Kidney capillary endothelial cell (primary cell): ENCODE results near the gene KRT28.
"Not testable (repeated sequence)": the region's sequence is repeated elsewhere in the genome, so short reads cannot be mapped to it uniquely, and the experiment has no call there.

ENCODE experiments used
- DNase-seq: peaks from one replicate; pipeline ENCODE4 v3.0.0-alpha.2; 2018; ENCODE audit warnings: low spot score

KRT28 gene

GRCh38 chr17:40779181-40779909 is 20.4 kb downstream of the KRT28 start:
- DNase-seq: no peak

GRCh38 chr17:40778461-40778860 is 21.3 kb downstream of the KRT28 start:
- no peak for DNase-seq

- DNase-seq: no peak
Observed at GRCh38 chr17:40777971-40778370, 21.8 kb downstream of the KRT28 start.

- DNase-seq: no peak
Observed at GRCh38 chr17:40777459-40777858, 22.3 kb downstream of the KRT28 start.

GRCh38 chr17:40775945-40776344 is 23.8 kb downstream of the KRT28 start:
- DNase-seq: no peak

GRCh38 chr17:40772101-40772500 is 27.7 kb downstream of the KRT28 start, which contains the start of gene KRT26:
Gene KRT26, minus strand, starts transcription at chr17:40772201. Its CDS starts 88 bp downstream, at chr17:40772113.
- DNase-seq: no peak

GRCh38 chr17:40765657-40766056 is 34.1 kb downstream of the KRT28 start:
- DNase-seq: no peak

GRCh38 chr17:40763752-40764151 is 36.0 kb downstream of the KRT28 start:
- DNase-seq: no peak

- no peak for DNase-seq
Observed at GRCh38 chr17:40760105-40761016, 39.4 kb downstream of the KRT28 start.

- no peak for DNase-seq
Observed at GRCh38 chr17:40755231-40755630, 44.5 kb downstream of the KRT28 start, which contains the start of gene KRT25. Gene KRT25, minus strand, starts transcription at chr17:40755331. Its CDS starts 60 bp downstream, at chr17:40755271.

- no peak for DNase-seq
Observed at GRCh38 chr17:40753804-40754203, 46.0 kb downstream of the KRT28 start.

GRCh38 chr17:40751065-40751464 is 48.7 kb downstream of the KRT28 start:
- DNase-seq: no peak

GRCh38 chr17:40750391-40750790 is 49.4 kb downstream of the KRT28 start:
- no peak for DNase-seq

GRCh38 chr17:40748666-40749065 is 51.1 kb downstream of the KRT28 start:
- DNase-seq: not testable (repeated sequence)
